Measurements from ENCODE around the gene EEF2K. TPM values are rescaled to one million over a fixed set of nuclear protein-coding genes. Genes with fewer than 3 reads are reported as not detected.

EEF2K gene
- total RNA-seq: 17.2 TPM

GRCh38 chr16:22206013-22206841, at the start of gene EEF2K:
Gene EEF2K (plus strand): TSS chr16:22206278. CDS start chr16:22225730, 19,452 bp downstream.

GRCh38 chr16:22161999-22162655, 44.0 kb upstream of the EEF2K start, which contains the start of gene SDR42E2:
Gene SDR42E2 (plus strand): TSS chr16:22162506. CDS start chr16:22165583, 3,077 bp downstream.

GRCh38 chr16:22297114-22297870, 91.2 kb downstream of the EEF2K start, which contains the start of gene POLR3E:
Gene POLR3E (plus strand): TSS chr16:22297409. CDS start chr16:22302969, 5,560 bp downstream.

Other genes starting within 250 kb of the EEF2K start
- gene PDZD9, start 205.2 kb upstream of the EEF2K start, total RNA-seq: not detected
- gene MOSMO, start 198.2 kb upstream of the EEF2K start, total RNA-seq: 47.9 TPM
- 3.4 TPM for gene VWA3A, start 113.7 kb upstream of the EEF2K start, total RNA-seq
- gene SDR42E2, start 43.8 kb upstream of the EEF2K start, total RNA-seq: not detected
- 50.1 TPM for gene POLR3E, start 91.1 kb downstream of the EEF2K start, total RNA-seq
- gene CDR2, start 168.3 kb downstream of the EEF2K start, total RNA-seq: 11.3 TPM

All from parietal lobe (tissue), 1 donor.